Ascending aorta (tissue), 2 donors: ENCODE data around the gene SPAG9. TPM values are rescaled to one million over a fixed set of nuclear protein-coding genes. Genes with fewer than 3 reads are reported as not detected.
A peak's percentile ranks its signal among the peaks of the same experiment; 100 is the strongest.

Source experiments
- DNase-seq, 2 donors: peaks; one replicate each; pipeline ENCODE4 v3.0.0-alpha.2; 2019; ENCODE audit warnings: low spot score in 2 of 2
- H3K27ac ChIP-seq, 2 donors: fragments of 200-600 bp; sonication (generic); one replicate each; pipeline ENCODE4 v1.5.1; 2016 to 2017; ENCODE audit warnings: mild to moderate bottlenecking in 1 of 2
- H3K27me3 ChIP-seq: fragments of 200-600 bp; sonication (generic); one replicate; pipeline ENCODE4 v1.5.1; 2017
- H3K36me3 ChIP-seq, 2 donors: fragments of 200-600 bp; sonication (generic); one replicate each; pipeline ENCODE4 v1.5.1; 2016
- H3K4me1 ChIP-seq, 2 donors: fragments of 200-600 bp; sonication (generic); one replicate each; pipeline ENCODE4 v1.5.1; 2016 to 2017; ENCODE audit warnings: mild to moderate bottlenecking in 1 of 2
- H3K4me3 ChIP-seq, 2 donors: fragments of 200-600 bp; sonication (generic); one replicate each; pipeline ENCODE4 v1.5.1; 2016 to 2017; ENCODE audit warnings: mild to moderate bottlenecking in 1 of 2
- H3K9me3 ChIP-seq, 2 donors: fragments of 200-600 bp; sonication (generic); one replicate each; pipeline ENCODE4 v1.5.1; 2016
- intact Hi-C: fragments of 100-400 bp; cut with DNase I; formaldehyde crosslinking; loops from one replicate; pipeline ENCODE4 v1.15.1; 2023
- total RNA-seq: library from RNA; depleted of rRNA; stranded (reverse); fragments of >200 nt; gene quantifications from one replicate; pipeline ENCODE4 v1.1.0, GENCODE V29; 2016
- TF ChIP-seq, protein P1 (sequence below), 3 experiments: fragments of 200-600 bp in 2 of 3; fragments of 450-650 bp in 1 of 3; sonication (generic) in 2 of 3; IDR thresholded peaks; one replicate each; pipeline ENCODE4 v1.5.1; 2016 to 2019; ENCODE audit warnings: antibody characterized with exemption in 3 of 3, mild to moderate bottlenecking in 1 of 3, moderate library complexity in 1 of 3

The SPAG9 gene
- total RNA-seq, 1 donor from 2014 or later, result 41.3 TPM

DNA sequence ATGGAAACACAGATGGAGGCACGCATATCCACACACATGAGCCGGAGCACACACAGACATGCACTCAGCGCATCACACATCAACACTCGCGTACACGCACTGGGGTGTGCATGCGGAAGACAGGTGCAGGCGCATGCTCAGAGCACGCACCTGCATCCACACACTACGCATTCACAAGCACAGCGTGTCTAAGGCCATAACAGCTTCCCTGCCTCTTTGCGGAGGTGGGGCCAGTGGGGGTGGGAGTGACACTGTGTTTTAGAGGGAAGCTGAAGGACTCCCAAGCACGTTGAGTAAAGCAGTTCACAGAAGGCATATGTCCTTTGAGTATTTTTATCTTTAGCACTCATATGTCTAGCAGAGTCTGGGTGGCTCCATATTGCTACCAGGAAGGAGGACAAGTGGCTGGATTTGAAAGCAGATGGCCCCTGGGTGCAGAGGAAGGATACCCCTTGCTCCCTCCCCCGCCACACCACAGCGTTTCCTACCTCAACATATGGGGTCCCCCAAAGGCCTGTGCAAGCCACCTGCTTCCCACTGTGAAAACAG lies 185.9 kb downstream of the SPAG9 start:
- DNase-seq, result no peak
- TF ChIP-seq, protein P1, sequence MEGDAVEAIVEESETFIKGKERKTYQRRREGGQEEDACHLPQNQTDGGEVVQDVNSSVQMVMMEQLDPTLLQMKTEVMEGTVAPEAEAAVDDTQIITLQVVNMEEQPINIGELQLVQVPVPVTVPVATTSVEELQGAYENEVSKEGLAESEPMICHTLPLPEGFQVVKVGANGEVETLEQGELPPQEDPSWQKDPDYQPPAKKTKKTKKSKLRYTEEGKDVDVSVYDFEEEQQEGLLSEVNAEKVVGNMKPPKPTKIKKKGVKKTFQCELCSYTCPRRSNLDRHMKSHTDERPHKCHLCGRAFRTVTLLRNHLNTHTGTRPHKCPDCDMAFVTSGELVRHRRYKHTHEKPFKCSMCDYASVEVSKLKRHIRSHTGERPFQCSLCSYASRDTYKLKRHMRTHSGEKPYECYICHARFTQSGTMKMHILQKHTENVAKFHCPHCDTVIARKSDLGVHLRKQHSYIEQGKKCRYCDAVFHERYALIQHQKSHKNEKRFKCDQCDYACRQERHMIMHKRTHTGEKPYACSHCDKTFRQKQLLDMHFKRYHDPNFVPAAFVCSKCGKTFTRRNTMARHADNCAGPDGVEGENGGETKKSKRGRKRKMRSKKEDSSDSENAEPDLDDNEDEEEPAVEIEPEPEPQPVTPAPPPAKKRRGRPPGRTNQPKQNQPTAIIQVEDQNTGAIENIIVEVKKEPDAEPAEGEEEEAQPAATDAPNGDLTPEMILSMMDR (IDR thresholded peaks at IDR 0.05), result no peak
- H3K36me3 ChIP-seq, result no peaks in the 10 kb centered on the region
- no peaks in the 10 kb centered on the region for H3K9me3 ChIP-seq
- peak overlapping the region; percentile 81 to 96 for H3K27ac ChIP-seq
- no peak overlapping the region for H3K4me3 ChIP-seq
- intact Hi-C loops, result loop anchor here (1.0 kb wide), 1 partner anchor 16 kb away; no protein-coding TSS in a partner anchor
- no peaks in the 10 kb centered on the region for H3K27me3 ChIP-seq
- peaks cover 18 to 37% of the 10 kb centered on the region in 2 donors for H3K4me1 ChIP-seq

DNA sequence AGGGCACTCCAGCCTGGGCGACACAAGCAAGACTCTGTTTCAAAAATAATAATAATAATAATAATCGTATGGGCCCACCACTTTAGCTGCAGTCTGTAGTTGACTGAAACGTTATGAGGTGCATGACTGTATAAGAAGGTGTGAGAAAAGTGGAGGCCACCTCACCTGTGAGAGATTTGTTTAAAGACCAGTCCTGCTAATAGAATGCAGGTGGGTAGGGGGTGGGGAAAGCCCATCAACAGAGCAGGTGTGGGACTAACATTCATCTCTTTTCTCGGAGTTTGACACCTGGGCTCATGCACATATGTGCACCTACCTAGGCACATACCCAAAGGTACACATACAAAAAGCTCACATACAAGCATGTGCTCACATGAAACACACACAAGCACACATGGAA lies 186.5 kb downstream of the SPAG9 start:
- H3K9me3 ChIP-seq, result no peaks in the 10 kb centered on the region
- TF ChIP-seq, protein P1 (IDR thresholded peaks at IDR 0.05), result no peak
- intact Hi-C loops, result no loop called here
- H3K27ac ChIP-seq, result peak overlapping the region; percentile 81 to 96
- H3K27me3 ChIP-seq, result no peaks in the 10 kb centered on the region
- H3K36me3 ChIP-seq, result no peaks in the 10 kb centered on the region
- no peak for DNase-seq
- peaks cover 18 to 40% of the 10 kb centered on the region in 2 donors for H3K4me1 ChIP-seq
- H3K4me3 ChIP-seq, result no peak overlapping the region

DNA sequence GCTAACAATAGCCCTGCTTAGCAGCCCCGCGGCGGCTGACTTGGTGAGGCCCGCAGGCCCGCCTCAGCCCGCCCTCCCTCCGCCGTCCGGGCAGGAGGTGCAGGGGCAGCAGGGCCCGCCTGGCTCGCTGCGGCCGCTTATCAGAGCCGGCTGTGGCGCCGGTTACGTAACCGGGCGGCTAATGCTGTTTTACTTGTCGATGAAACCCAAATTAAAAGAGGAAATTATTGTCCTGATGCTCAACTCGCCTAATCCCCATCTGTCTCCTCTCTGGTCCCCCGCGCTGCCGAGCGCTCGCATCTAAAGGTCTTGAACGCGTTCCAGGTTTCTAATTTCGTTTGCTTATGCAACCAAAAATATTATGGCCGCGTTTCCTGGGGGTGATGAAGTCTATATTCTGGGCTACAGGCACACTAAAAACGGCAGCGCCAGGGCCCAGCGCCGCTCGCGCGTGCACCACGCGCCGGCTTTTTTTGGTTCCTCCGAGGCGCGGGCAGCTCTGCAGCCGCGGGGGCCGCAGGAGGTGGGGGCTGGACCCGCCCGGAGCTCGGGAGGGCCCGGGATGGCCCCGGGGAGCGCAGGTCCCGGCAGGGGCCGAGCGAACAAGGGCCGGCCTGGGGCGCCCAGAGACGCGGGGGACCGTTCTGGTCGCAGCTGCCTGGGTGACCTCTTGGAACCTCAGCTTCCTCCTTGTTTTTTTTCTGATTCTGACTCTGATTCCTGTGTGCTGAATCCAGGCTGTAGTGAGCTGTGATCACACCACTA lies 189.3 kb downstream of the SPAG9 start:
- intact Hi-C loops, result loop anchor here (1.0 kb wide), 3 partner anchors 19 to 64 kb away; no protein-coding TSS in a partner anchor
- no peaks in the 10 kb centered on the region for H3K27me3 ChIP-seq
- peak overlapping the region; percentile 47 to 63 for H3K4me3 ChIP-seq
- no peaks in the 10 kb centered on the region for H3K9me3 ChIP-seq
- H3K4me1 ChIP-seq, result peaks cover 18 to 38% of the 10 kb centered on the region in 2 donors
- TF ChIP-seq, protein P1 (IDR thresholded peaks at IDR 0.05), result no peak
- peak overlapping the region; percentile 96 to 98 for H3K27ac ChIP-seq
- peak; percentile 79 to 96 for DNase-seq
- no peaks in the 10 kb centered on the region for H3K36me3 ChIP-seq

DNA sequence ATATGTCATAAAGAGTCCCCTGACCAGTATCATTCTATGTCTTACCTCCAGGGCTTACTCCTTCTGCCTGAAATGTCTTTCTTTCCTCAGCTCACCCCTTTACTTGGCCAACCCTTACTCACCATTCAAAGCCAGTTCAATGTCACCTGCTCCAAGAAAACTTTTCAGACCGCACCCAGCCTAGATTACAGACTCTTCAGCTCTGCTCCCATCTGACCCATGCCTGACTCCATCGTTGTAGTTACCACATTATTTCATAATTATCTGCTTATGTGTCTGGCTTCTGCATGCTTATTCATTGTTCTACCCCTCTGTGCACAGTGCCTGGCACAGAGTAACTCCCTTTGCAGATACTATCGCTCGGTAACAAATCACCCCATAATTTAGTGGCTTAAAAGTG lies 192.0 kb downstream of the SPAG9 start:
- no peaks in the 10 kb centered on the region for H3K36me3 ChIP-seq
- TF ChIP-seq, protein P1 (IDR thresholded peaks at IDR 0.05), result no peak
- no peak for DNase-seq
- no peak overlapping the region for H3K4me3 ChIP-seq
- peak overlapping the region; percentile 35 to 96 for H3K27ac ChIP-seq
- H3K4me1 ChIP-seq, result peaks cover 18 to 29% of the 10 kb centered on the region in 2 donors
- H3K9me3 ChIP-seq, result no peaks in the 10 kb centered on the region
- intact Hi-C loops, result no loop called here
- no peaks in the 10 kb centered on the region for H3K27me3 ChIP-seq

DNA sequence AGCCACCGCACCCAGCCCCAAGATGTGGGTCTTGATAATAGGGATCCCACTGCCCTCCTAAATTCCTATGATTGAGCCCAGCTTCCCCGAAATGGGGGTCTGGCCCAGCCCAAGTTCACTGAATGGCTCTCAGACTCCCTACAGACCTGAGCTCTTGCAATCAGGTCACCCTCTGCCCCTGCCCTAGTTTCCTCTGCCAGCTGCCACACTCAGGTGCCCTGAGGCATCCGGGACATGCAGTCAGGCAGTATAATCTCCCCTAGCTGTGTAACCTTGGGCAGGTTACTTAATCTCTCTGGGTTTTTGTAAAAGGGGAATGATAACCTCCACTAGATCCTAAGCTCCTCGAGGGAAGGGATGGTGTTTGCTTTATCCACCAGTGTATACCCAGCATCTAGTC lies 193.4 kb downstream of the SPAG9 start:
- H3K9me3 ChIP-seq, result no peaks in the 10 kb centered on the region
- H3K36me3 ChIP-seq, result no peaks in the 10 kb centered on the region
- H3K4me3 ChIP-seq, result no peak overlapping the region
- H3K4me1 ChIP-seq, result peaks cover 16 to 23% of the 10 kb centered on the region in 2 donors
- intact Hi-C loops, result no loop called here
- TF ChIP-seq, protein P1 (IDR thresholded peaks at IDR 0.05), result no peak
- no peak overlapping the region for H3K27ac ChIP-seq
- H3K27me3 ChIP-seq, result no peaks in the 10 kb centered on the region
- no peak for DNase-seq
